CD1c-positive myeloid dendritic cell (primary cell): Measurements from ENCODE around the gene UBXN6.

Experiments
- DNase-seq: peaks from one replicate; pipeline ENCODE4 v3.0.0-alpha.2; 2016; ENCODE audit errors: extremely low spot score

UBXN6 gene, protein sequence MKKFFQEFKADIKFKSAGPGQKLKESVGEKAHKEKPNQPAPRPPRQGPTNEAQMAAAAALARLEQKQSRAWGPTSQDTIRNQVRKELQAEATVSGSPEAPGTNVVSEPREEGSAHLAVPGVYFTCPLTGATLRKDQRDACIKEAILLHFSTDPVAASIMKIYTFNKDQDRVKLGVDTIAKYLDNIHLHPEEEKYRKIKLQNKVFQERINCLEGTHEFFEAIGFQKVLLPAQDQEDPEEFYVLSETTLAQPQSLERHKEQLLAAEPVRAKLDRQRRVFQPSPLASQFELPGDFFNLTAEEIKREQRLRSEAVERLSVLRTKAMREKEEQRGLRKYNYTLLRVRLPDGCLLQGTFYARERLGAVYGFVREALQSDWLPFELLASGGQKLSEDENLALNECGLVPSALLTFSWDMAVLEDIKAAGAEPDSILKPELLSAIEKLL

GRCh38 chr19:4457654-4458395, at the start of gene UBXN6:
TSS of gene UBXN6 (minus strand) at chr19:4457794. CDS start at chr19:4457697, 97 bp downstream.
- DNase-seq: peak; percentile 98

- DNase-seq: no peak
These were observed 49.5 kb upstream of the UBXN6 start for GRCh38 chr19:4507150-4507452.

DNA sequence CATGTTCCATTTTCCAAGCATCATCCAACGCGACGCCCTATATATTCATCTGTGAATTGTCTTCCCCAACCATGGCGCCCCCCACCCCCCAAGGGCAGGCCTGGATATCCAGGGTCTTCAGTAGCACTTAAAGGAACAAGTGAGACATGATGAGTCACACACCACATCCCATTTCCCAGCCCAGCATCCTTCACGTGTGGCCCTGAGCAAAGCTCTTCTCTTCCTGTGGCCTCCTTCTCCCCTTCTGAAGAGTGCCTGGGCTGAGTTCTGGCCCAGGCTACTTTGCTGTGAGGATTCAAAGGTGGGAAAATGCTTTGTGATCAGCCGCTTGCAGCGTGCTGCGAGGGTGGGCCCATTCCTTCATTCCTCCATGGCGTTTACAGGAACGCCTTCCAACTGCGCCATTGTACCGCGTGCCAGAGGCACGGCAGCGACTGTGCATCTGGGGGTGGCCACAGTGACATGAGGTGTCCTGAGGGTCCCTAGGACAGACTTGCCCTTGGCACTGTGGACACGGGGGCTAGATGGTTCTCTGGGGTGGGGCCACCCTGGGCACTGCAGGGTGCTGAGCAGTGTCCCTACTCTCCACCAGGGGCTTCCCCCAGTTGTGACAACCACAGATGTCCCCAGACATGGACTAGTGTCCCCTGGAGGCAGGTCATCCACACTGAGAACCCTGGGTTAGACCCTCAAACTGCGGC, 49.0 kb upstream of the UBXN6 start:
- peak; percentile 38 for DNase-seq

DNA sequence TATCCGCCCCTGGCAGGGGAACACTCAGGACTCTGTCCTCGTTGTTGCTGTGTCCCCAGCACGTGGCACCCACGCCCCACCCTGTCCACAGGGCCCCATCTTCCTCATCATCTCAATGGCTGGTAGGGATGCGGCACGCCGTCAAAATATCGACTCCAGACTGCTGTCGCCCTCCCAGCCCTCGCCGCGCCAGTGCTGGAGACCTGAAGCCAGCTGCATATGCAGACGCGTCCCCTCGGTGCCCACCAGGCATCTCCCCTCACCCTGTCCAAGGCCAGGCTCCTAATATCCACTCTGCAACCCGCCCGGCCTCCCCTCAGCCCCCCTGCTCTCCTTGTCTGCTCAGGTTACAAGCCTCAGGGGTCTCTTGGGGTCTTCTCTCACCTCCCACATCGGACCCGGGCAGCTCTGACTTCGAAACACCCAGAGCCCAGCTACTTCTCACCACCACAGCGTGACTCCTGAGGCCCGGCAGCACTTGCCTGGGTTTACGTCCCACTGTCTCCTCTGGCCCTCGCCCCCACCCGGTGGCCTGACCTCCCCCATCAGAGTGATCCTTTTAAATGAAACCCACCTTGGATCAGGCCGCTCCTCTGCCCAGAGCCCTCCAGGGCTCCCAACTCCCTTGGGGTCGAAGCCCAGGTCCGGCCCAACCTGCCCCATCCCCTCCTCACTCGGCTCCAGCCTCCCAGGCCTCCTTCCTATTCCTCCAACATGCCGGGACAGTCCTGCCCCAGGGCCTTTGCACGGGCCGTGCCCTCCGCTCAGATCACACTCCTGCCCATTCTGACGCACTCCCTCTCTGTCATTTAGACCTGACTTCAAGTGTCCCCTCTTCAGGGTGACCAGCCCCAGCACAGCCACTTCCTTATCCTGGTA, 48.2 kb upstream of the UBXN6 start:
- no peak for DNase-seq

- DNase-seq: peak; percentile 74
These were observed 47.4 kb upstream of the UBXN6 start for GRCh38 chr19:4504891-4505569.

GRCh38 chr19:4504297-4504701, 46.7 kb upstream of the UBXN6 start:
- DNase-seq: no peak

DNA sequence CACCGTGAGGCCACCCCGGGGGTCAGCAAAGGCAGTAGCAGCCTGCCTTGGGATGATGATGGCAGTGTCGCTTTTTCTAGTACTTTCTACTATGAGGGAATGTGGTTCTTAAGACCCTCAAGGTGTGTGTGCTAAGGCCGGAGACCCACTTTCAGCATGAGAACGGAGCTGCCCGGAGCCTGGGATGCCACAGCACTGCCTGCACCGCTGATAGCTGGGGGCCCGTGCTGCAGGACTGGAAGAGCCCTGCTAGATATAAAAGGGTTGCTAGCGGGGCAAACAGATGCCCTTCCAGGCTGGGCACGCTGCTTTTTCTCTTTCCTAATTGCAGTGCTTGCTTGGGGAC, 46.2 kb upstream of the UBXN6 start:
- DNase-seq: no peak

- DNase-seq: no peak
These were observed 45.7 kb upstream of the UBXN6 start for GRCh38 chr19:4503132-4503824.

GRCh38 chr19:4502282-4503131, 44.9 kb upstream of the UBXN6 start:
- DNase-seq: no peak

- DNase-seq: no peak
These were observed 44.1 kb upstream of the UBXN6 start for GRCh38 chr19:4501691-4502090.

DNA sequence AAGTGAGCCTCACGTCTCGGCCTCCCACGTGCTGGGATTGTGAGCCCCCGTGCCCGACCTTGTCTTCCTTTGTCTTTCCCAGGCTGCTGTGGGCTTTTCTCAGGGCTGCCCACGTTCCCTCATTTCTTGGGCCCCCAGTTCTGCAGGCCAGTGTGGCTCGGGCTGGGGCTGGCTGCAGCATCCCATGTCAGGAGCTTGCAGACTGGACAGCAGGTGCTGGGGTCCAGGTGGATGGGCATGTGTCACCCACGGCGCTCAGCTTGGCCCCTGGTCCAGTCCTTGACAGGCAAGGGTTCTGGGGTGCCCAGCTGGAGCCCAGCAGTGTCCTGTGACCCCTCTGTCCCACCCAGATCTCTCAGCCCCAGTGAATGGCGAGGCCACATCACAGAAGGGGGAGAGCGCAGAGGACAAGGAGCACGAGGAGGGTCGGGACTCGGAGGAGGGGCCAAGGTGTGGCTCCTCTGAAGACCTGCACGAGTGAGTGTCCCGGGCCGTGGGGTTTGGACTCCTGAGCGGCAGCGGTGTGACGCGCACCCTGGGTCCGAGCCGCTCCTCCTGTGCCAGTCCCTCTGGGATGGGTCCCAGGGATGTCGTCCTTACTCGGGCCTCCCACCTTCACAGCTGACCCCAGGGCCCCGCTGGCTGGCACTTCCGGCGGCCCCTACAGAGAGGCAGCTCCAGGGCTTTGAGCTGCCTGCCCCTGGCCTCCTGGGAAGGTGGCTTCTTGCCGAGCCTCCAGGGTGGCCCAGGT, 43.4 kb upstream of the UBXN6 start:
- no peak for DNase-seq

GRCh38 chr19:4499855-4500254, 42.3 kb upstream of the UBXN6 start:
- DNase-seq: no peak

DNA sequence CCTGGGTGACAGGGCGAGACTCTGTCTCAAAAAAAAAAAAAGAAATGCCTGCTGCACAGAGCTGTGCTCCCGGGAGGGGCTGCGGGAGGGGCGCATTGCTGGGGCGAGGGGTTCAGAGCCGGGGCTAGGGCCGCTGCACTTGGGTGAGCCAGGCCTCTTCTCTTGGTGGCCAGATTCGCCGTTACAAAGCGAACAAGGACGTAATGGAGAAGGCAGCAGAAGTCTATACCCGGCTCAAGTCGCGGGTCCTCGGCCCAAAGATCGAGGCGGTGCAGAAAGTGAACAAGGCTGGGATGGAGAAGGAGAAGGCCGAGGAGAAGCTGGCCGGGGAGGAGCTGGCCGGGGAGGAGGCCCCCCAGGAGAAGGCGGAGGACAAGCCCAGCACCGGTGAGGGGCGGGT, 41.7 kb upstream of the UBXN6 start:
- DNase-seq: no peak

GRCh38 chr19:4498694-4499093, 41.1 kb upstream of the UBXN6 start:
- DNase-seq: no peak

- DNase-seq: no peak
These were observed 40.3 kb upstream of the UBXN6 start for GRCh38 chr19:4497770-4498389.

- DNase-seq: no peak
These were observed 38.7 kb upstream of the UBXN6 start for GRCh38 chr19:4496304-4496703.

GRCh38 chr19:4495471-4495870, 37.9 kb upstream of the UBXN6 start:
- DNase-seq: no peak

DNA sequence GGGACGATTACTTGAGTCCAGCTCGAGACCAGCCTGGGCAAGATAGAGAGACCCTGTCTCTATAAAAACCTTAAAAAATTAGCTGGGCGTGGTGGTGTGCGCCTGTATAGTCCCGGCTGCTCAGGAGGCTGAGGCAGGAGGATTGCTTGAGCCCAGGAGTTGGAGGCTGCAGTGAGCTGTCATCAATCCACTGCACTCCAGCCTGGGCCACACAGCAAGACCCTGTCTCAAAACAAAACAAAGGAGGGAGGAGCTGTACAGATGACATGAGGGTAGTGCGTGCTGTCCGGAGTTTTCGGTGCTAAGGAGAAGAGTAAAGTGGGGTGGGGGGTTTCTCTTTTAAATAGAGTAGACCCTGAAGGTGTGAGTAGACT, 37.1 kb upstream of the UBXN6 start:
- no peak for DNase-seq
